HepG2 (cell line): ENCODE measurements around the gene TMEM143. TPM values are rescaled to one million over a fixed set of nuclear protein-coding genes. Genes with fewer than 3 reads are reported as not detected.
A peak's percentile ranks its signal among the peaks of the same experiment; 100 is the strongest.

Experiments
- ATF7-NPFF ChIP-seq: sonication (generic); formaldehyde crosslinking; IDR thresholded peaks from 2 replicates; pipeline ENCODE4 v1.8.1; 2023; ENCODE audit warnings: mild to moderate bottlenecking, low read depth, missing genetic modification reagents, moderate library complexity
- ATRX ChIP-seq: sonication (generic); formaldehyde crosslinking; IDR thresholded peaks from 2 replicates; pipeline ENCODE4 v1.4.0; 2020; ENCODE audit warnings: missing genetic modification reagents, borderline replicate concordance
- CENPX ChIP-seq: sonication (generic); formaldehyde crosslinking; IDR thresholded peaks from 2 replicates; pipeline ENCODE4 v1.9.0; 2021; ENCODE audit warnings: mild to moderate bottlenecking, missing genetic modification reagents, moderate library complexity
- DBP ChIP-seq: sonication (generic); formaldehyde crosslinking; IDR thresholded peaks from 2 replicates; pipeline ENCODE4 v1.4.0; 2020; ENCODE audit warnings: missing genetic modification reagents; ENCODE audit errors: not compliant biosample characterization
- FIP1L1 ChIP-seq: fragments of 200-400 bp; formaldehyde crosslinking; IDR thresholded peaks from 2 replicates; pipeline ENCODE4 v1.6.1; 2018; ENCODE audit warnings: low read depth, mild to moderate bottlenecking, low read length, moderate library complexity, borderline replicate concordance; ENCODE audit not compliant: insufficient read depth
- GTF2F1 ChIP-seq: fragments of 150-350 bp; IDR thresholded peaks from 2 replicates; pipeline ENCODE4 v1.6.1; 2014; ENCODE audit warnings: low read length
- HNRNPLL ChIP-seq: fragments of 200-400 bp; formaldehyde crosslinking; IDR thresholded peaks from 2 replicates; pipeline ENCODE4 v1.6.1; 2017; ENCODE audit warnings: mild to moderate bottlenecking, low read depth, low read length; ENCODE audit not compliant: poor library complexity, severe bottlenecking
- KLF16 ChIP-seq, 2 experiments: sonication (generic) in 1 of 2; formaldehyde crosslinking in 1 of 2; IDR thresholded peaks; 2 replicates each; pipeline versions ENCODE4 v1.6.1 to v1.8.0; 2016 to 2023; ENCODE audit warnings: missing genetic modification reagents in 2 of 2, missing compliant biosample characterization in 1 of 2
- NFE2 ChIP-seq: sonication (generic); formaldehyde crosslinking; IDR thresholded peaks from 2 replicates; pipeline ENCODE4 v1.4.0; 2020; ENCODE audit warnings: missing genetic modification reagents
- NKX3-1 ChIP-seq: sonication (generic); formaldehyde crosslinking; IDR thresholded peaks from 2 replicates; pipeline ENCODE4 v1.5.0; 2020; ENCODE audit warnings: missing genetic modification reagents
- PHF8 ChIP-seq: sonication (generic); formaldehyde crosslinking; IDR thresholded peaks from 2 replicates; pipeline ENCODE4 v1.5.0; 2020; ENCODE audit warnings: missing genetic modification reagents
- RBAK ChIP-seq: sonication (generic); formaldehyde crosslinking; IDR thresholded peaks from 2 replicates; pipeline ENCODE4 v1.5.1; 2020; ENCODE audit warnings: mild to moderate bottlenecking, missing genetic modification reagents
- SP2 ChIP-seq: sonication (generic); formaldehyde crosslinking; IDR thresholded peaks from 2 replicates; pipeline ENCODE4 v1.5.1; 2020; ENCODE audit warnings: mild to moderate bottlenecking, missing genetic modification reagents
- TCF7 ChIP-seq: sonication (generic); IDR thresholded peaks from 2 replicates; pipeline ENCODE4 v1.6.1; 2016; ENCODE audit warnings: antibody characterized with exemption, low read depth
- WIZ ChIP-seq: sonication (generic); formaldehyde crosslinking; IDR thresholded peaks from 2 replicates; pipeline ENCODE4 v1.5.1; 2020; ENCODE audit warnings: mild to moderate bottlenecking, missing genetic modification reagents
- ZKSCAN5 ChIP-seq: sonication (generic); formaldehyde crosslinking; IDR thresholded peaks from 2 replicates; pipeline ENCODE4 v1.5.1; 2020; ENCODE audit warnings: mild to moderate bottlenecking, missing genetic modification reagents
- ZNF207 ChIP-seq: fragments of 450-650 bp; IDR thresholded peaks from 2 replicates; pipeline ENCODE4 v1.6.1; 2016; ENCODE audit warnings: antibody characterized with exemption, borderline replicate concordance
- ZNF282 ChIP-seq: fragments of 450-650 bp; IDR thresholded peaks from 2 replicates; pipeline ENCODE4 v1.6.1; 2018; ENCODE audit not compliant: partially characterized antibody
- ZNF337 ChIP-seq: sonication (generic); formaldehyde crosslinking; IDR thresholded peaks from 2 replicates; pipeline ENCODE4 v1.5.1; 2020; ENCODE audit warnings: missing genetic modification reagents, low read depth, mild to moderate bottlenecking, borderline replicate concordance
- ZNF510 ChIP-seq: sonication (generic); formaldehyde crosslinking; IDR thresholded peaks from 2 replicates; pipeline ENCODE4 v1.4.0; 2020; ENCODE audit warnings: low read depth, mild to moderate bottlenecking, missing genetic modification reagents
- ZNF598 ChIP-seq: sonication (generic); formaldehyde crosslinking; IDR thresholded peaks from 2 replicates; pipeline ENCODE4 v1.5.1; 2020; ENCODE audit warnings: mild to moderate bottlenecking, missing genetic modification reagents, borderline replicate concordance
- ZNF660 ChIP-seq: sonication (generic); formaldehyde crosslinking; IDR thresholded peaks from 2 replicates; pipeline ENCODE4 v1.5.1; 2020; ENCODE audit warnings: mild to moderate bottlenecking, low read depth, missing genetic modification reagents, borderline replicate concordance
- ZNF777 ChIP-seq: sonication (generic); formaldehyde crosslinking; IDR thresholded peaks from 2 replicates; pipeline ENCODE4 v1.4.0; 2020; ENCODE audit warnings: missing genetic modification reagents
- ZNF841 ChIP-seq: sonication (generic); formaldehyde crosslinking; IDR thresholded peaks from 2 replicates; pipeline ENCODE4 v1.8.1; 2023; ENCODE audit warnings: missing genetic modification reagents, borderline replicate concordance
- polyA plus RNA-seq, 8 experiments: library from polyadenylated mRNA; depleted of rRNA in 3 of 8; stranded (reverse) in 7 of 8; unstranded in 1 of 8; fragments of >200 nt; fragmentation: Illumina TruSeq in 4 of 8; extraction: Trizol in 4 of 8; gene quantifications; 2 replicates each; pipeline versions ENCODE4 v1.2.1 to v1.2.3, GENCODE V29; 2011 to 2016; ENCODE audit warnings: low read depth in 4 of 8, missing spikeins in 1 of 8, mixed read lengths in 1 of 8; ENCODE audit not compliant: insufficient read depth in 1 of 8
- total RNA-seq, 5 experiments: library from RNA; depleted of rRNA; stranded (reverse); fragments of >200 nt; fragmentation: Illumina TruSeq; extraction: Trizol; gene quantifications; 2 replicates each; pipeline ENCODE4 v1.2.3, GENCODE V29; 2016; ENCODE audit warnings: low read depth in 1 of 5
- TF ChIP-seq, protein P1 (sequence below): sonication (generic); formaldehyde crosslinking; IDR thresholded peaks from 2 replicates; pipeline ENCODE4 v1.4.0; 2020; ENCODE audit warnings: mild to moderate bottlenecking, missing genetic modification reagents
- TF ChIP-seq, protein P2 (sequence below): sonication (generic); formaldehyde crosslinking; IDR thresholded peaks from 2 replicates; pipeline ENCODE4 v1.4.0; 2020; ENCODE audit warnings: low read depth, mild to moderate bottlenecking, missing genetic modification reagents
- TF ChIP-seq, protein P3 (sequence below): sonication (generic); formaldehyde crosslinking; IDR thresholded peaks from 2 replicates; pipeline ENCODE4 v1.8.0; 2022; ENCODE audit warnings: missing genetic modification reagents, low read depth, mild to moderate bottlenecking, borderline replicate concordance

TMEM143 gene
- total and polyA plus RNA-seq, 2 of the 13 experiments (the other 11 are each of a cell fraction or from before 2014, with no cell fraction given) = 7.7 to 11.3 TPM

- TF ChIP-seq, protein P1, sequence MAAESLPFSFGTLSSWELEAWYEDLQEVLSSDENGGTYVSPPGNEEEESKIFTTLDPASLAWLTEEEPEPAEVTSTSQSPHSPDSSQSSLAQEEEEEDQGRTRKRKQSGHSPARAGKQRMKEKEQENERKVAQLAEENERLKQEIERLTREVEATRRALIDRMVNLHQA (CRISPR knock-in tag) = no peak
- TF ChIP-seq NKX3-1 = 0 out of 2 replicates have a peak, but pooled peaks have one; percentile 52
- TF ChIP-seq KLF16 (CRISPR knock-in tag; IDR thresholded peaks at IDR 0.05) = peak in 1 of 2 experiments; percentile 66; a peak in 1 of 4 replicates
- no peak for TF ChIP-seq FIP1L1
- TF ChIP-seq NFE2 = no peak
- TF ChIP-seq, protein P2, sequence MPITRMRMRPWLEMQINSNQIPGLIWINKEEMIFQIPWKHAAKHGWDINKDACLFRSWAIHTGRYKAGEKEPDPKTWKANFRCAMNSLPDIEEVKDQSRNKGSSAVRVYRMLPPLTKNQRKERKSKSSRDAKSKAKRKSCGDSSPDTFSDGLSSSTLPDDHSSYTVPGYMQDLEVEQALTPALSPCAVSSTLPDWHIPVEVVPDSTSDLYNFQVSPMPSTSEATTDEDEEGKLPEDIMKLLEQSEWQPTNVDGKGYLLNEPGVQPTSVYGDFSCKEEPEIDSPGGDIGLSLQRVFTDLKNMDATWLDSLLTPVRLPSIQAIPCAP = 0 out of 2 replicates have a peak, but pooled peaks have one; percentile 66
- TF ChIP-seq ZNF841 = no peak
- no peak for TF ChIP-seq ZNF660
- TF ChIP-seq ATF7-NPFF (CRISPR knock-in tag) = peak; percentile 71
- no peak for TF ChIP-seq RBAK (CRISPR knock-in tag)
- TF ChIP-seq, protein P3, sequence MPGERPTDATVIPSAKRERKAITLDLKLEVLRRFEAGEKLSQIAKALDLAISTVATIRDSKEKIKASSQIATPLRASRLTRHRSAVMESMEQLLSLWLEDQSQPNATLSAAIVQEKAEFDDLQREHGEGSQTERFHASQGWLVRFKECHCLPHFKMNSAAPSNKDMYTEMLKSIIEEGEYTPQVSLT (CRISPR knock-in tag) = no peak
- TF ChIP-seq ATRX = no peak
- TF ChIP-seq ZNF337 (CRISPR knock-in tag) = no peak
- TF ChIP-seq CENPX (CRISPR knock-in tag) = no peak
- TF ChIP-seq GTF2F1 = no peak
- peak; percentile 83; the same call in 1 of the 2 replicates for TF ChIP-seq ZNF510
- no peak; the same call in 1 of the 2 replicates for TF ChIP-seq ZNF777 (CRISPR knock-in tag)
- no peak for TF ChIP-seq TCF7
- TF ChIP-seq WIZ = peak; percentile 50; the same call in 1 of the 2 replicates
- TF ChIP-seq SP2 = peak; percentile 57; the same call in 1 of the 2 replicates
- TF ChIP-seq ZNF207 = no peak
- peak; percentile 97 for TF ChIP-seq PHF8
- TF ChIP-seq ZNF598 (CRISPR knock-in tag) = peak; percentile 37; the same call in 1 of the 2 replicates
- TF ChIP-seq HNRNPLL = no peak
- TF ChIP-seq DBP = peak; percentile 53
- 0 out of 2 replicates have a peak, but pooled peaks have one; percentile 67 for TF ChIP-seq ZKSCAN5 (CRISPR knock-in tag)
- no peak for TF ChIP-seq ZNF282
Measured at GRCh38 chr19:48390188-48391099, 26.7 kb upstream of the TMEM143 start (continued).
